ENCODE results near the gene CUX1. TPM values are rescaled to one million over a fixed set of nuclear protein-coding genes. Genes with fewer than 3 reads are reported as not detected.

Gene CUX1
- total RNA-seq, 2 experiments from 2014 or later: 35.6 to 38.0 TPM

DNA sequence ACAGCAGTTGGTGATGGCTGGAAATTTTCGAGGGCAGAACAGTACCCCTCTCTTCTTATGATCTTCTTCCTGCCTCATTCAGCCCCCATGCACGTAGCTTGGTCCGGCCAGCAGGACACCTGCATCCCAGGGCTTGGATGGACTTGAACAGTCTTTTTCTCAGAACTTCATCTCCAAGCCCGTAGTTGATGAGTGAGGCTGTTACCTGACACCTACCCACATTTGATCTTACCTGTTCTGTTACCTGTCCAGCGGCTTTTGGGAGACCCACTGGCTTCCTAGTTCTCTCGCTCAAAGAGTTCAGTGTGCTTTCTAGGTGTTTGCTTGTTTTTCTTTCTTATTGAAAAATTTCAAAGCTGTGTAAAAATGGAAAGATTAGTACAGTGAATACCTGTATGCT is 212.2 kb downstream of the CUX1 start:
- no peaks in the 10 kb centered on the region for H3K9me3 ChIP-seq (ENCODE audit: control insufficient read depth in 1 of 2, insufficient read depth in 1 of 2, low read length in 2 of 2)
- DNase-seq (no peak), ATAC-seq (ENCODE audit: poor library complexity) (no peak)
- intact Hi-C loops (cut with DNase I, micrococcal nuclease): no loop called here
- TF ChIP-seq, protein P1, sequence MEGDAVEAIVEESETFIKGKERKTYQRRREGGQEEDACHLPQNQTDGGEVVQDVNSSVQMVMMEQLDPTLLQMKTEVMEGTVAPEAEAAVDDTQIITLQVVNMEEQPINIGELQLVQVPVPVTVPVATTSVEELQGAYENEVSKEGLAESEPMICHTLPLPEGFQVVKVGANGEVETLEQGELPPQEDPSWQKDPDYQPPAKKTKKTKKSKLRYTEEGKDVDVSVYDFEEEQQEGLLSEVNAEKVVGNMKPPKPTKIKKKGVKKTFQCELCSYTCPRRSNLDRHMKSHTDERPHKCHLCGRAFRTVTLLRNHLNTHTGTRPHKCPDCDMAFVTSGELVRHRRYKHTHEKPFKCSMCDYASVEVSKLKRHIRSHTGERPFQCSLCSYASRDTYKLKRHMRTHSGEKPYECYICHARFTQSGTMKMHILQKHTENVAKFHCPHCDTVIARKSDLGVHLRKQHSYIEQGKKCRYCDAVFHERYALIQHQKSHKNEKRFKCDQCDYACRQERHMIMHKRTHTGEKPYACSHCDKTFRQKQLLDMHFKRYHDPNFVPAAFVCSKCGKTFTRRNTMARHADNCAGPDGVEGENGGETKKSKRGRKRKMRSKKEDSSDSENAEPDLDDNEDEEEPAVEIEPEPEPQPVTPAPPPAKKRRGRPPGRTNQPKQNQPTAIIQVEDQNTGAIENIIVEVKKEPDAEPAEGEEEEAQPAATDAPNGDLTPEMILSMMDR (IDR thresholded peaks at IDR 0.05): no peak
- ChIA-PET CTCF (no interaction called here), POLR2A (no interaction called here)
- Mint-ChIP-seq H3K4me1 (ENCODE audit: low read depth) (peaks cover 9% of the 10 kb centered on the region), H3K27ac (no peak overlapping the region), H3K27me3 (no peaks in the 10 kb centered on the region), H3K36me3 (ENCODE audit: low read depth) (peaks cover 20% of the 10 kb centered on the region), H3K4me3 (no peak overlapping the region), H3K9me3 (no peaks in the 10 kb centered on the region)
- H3K4me1 ChIP-seq (ENCODE audit: insufficient read depth, low read length): no peaks in the 10 kb centered on the region
- H3K36me3 ChIP-seq (ENCODE audit: insufficient read depth, low read length): peaks cover 2% of the 10 kb centered on the region
- H3K4me3 ChIP-seq (ENCODE audit: low read length): no peak overlapping the region
- H3K27me3 ChIP-seq (ENCODE audit: control insufficient read depth in 1 of 2, insufficient read depth in 2 of 2, low read length in 2 of 2): no peaks in the 10 kb centered on the region
- no peak overlapping the region for H3K27ac ChIP-seq (ENCODE audit: low read depth in 1 of 2, low read length in 2 of 2)

DNA sequence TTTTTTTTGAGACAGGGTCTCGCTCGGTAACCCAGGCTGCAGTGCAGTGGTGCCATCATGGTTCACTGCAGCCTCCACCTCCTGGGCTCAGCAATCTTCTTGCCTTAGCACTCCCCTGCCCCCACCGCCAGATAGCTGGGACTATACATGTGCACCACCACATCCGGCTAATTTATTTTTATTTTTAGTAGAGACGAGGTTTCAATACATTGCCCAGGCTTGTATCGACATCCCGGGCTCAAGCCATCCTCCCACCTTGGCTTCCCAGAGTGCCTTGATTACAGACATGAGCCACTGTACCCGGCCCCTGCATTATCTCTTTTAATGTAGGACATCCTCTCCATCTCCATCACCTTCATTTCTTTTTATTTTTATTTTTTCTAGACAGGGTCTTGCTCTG is 213.3 kb downstream of the CUX1 start:
- Mint-ChIP-seq H3K4me1 (ENCODE audit: low read depth) (peaks cover 6% of the 10 kb centered on the region), H3K9me3 (no peaks in the 10 kb centered on the region), H3K27ac (no peak overlapping the region), H3K27me3 (no peaks in the 10 kb centered on the region), H3K4me3 (no peak overlapping the region), H3K36me3 (ENCODE audit: low read depth) (peaks cover 20% of the 10 kb centered on the region)
- no peak overlapping the region for H3K4me3 ChIP-seq (ENCODE audit: low read length)
- peaks cover 2% of the 10 kb centered on the region for H3K36me3 ChIP-seq (ENCODE audit: insufficient read depth, low read length)
- intact Hi-C loops (cut with DNase I, micrococcal nuclease): no loop called here
- H3K9me3 ChIP-seq (ENCODE audit: control insufficient read depth in 1 of 2, insufficient read depth in 1 of 2, low read length in 2 of 2): no peaks in the 10 kb centered on the region
- no peak for DNase-seq
- no peaks in the 10 kb centered on the region for H3K4me1 ChIP-seq (ENCODE audit: insufficient read depth, low read length)
- no peak for ATAC-seq (ENCODE audit: poor library complexity)
- ChIA-PET POLR2A (no interaction called here), CTCF (no interaction called here)
- no peaks in the 10 kb centered on the region for H3K27me3 ChIP-seq (ENCODE audit: control insufficient read depth in 1 of 2, insufficient read depth in 2 of 2, low read length in 2 of 2)
- TF ChIP-seq, protein P1 (IDR thresholded peaks at IDR 0.05): no peak
- no peak overlapping the region for H3K27ac ChIP-seq (ENCODE audit: low read depth in 1 of 2, low read length in 2 of 2)

DNA sequence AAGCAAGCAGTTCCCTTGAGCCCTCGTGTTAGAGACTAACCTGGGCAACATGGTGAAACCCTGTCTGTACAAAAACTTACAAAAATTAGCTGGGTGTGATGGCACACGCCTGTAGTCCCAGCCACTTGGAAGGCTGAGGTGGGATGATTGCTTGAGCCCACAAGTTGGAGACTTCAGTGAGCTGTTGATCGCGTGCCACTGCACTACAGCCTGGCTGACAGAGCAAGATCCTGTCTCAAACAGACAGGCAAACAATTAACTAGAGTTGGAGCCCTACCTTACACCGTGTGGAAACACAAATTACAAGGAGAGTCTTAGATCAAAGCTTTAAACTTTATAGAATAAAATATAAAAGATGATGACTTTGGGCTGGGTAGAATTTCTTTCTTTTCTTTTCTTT is 219.5 kb downstream of the CUX1 start:
- DNase-seq (no peak), ATAC-seq (ENCODE audit: poor library complexity) (no peak)
- H3K27me3 Mint-ChIP-seq: no peaks in the 10 kb centered on the region
- no peak overlapping the region for H3K4me3 ChIP-seq (ENCODE audit: low read length)
- no peak overlapping the region for H3K27ac ChIP-seq (ENCODE audit: low read depth in 1 of 2, low read length in 2 of 2)
- no peaks in the 10 kb centered on the region for H3K9me3 ChIP-seq (ENCODE audit: control insufficient read depth in 1 of 2, insufficient read depth in 1 of 2, low read length in 2 of 2)
- no peaks in the 10 kb centered on the region for H3K9me3 Mint-ChIP-seq
- CTCF ChIA-PET: interaction anchor here (1.1 kb wide), 1 partner anchor 22 kb away, joined by 3 read pairs; no protein-coding TSS in a partner anchor
- intact Hi-C loops (cut with DNase I, micrococcal nuclease): no loop called here
- H3K4me1 ChIP-seq (ENCODE audit: insufficient read depth, low read length): no peaks in the 10 kb centered on the region
- H3K36me3 ChIP-seq (ENCODE audit: insufficient read depth, low read length): peaks cover 5% of the 10 kb centered on the region
- H3K36me3 Mint-ChIP-seq (ENCODE audit: low read depth): peaks cover 4% of the 10 kb centered on the region
- TF ChIP-seq, protein P1 (IDR thresholded peaks at IDR 0.05): no peak
- no peak overlapping the region for H3K4me3 Mint-ChIP-seq
- POLR2A ChIA-PET: no interaction called here
- H3K4me1 Mint-ChIP-seq (ENCODE audit: low read depth): no peaks in the 10 kb centered on the region
- no peak overlapping the region for H3K27ac Mint-ChIP-seq
- H3K27me3 ChIP-seq (ENCODE audit: control insufficient read depth in 1 of 2, insufficient read depth in 2 of 2, low read length in 2 of 2): no peaks in the 10 kb centered on the region
